Stimulated activated naive CD4-positive, alpha-beta T cell treated with Interleukin-2 at 50 U/mL for 16 hours (primary cell): ENCODE data around the gene BCL6.

Source experiments
- DNase-seq: peaks from one replicate; lab custom pipeline; 2025; lab: John Stamatoyannopoulos, UW

Gene BCL6

DNA sequence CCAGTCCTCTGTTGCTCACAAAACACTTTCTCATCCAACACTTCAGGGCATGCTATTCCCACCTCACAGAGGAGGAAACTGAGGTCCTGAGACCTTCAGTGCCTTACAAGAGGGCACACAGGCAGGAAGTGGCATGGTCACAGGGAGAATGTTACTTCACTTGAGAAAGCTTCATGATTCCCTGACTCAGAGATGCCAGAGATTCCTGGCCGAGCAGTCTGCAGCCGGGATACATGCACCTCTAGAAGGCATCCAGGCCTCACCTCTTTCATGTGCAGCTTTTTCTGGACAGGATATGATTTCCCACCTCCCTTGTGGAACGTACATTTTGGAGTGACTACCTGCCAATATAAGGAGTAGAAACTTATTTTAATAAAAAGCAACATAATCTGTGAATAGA lies 72.3 kb downstream of the BCL6 start:
- DNase-seq = no peak
